Panc1 (cell line): ENCODE data around the gene PHLDA3. TPM values are rescaled to one million over a fixed set of nuclear protein-coding genes. Genes with fewer than 3 reads are reported as not detected.

Experiments
- total RNA-seq: library from RNA; stranded (reverse); gene quantifications from one replicate; pipeline ENCODE4 v1.2.1, GENCODE V29; 2021; ENCODE audit not compliant: unreplicated experiment

Gene PHLDA3
- total RNA-seq, 1 experiment from 2014 or later = 12.3 TPM

Other genes starting within 250 kb of the PHLDA3 start
- 0.44 TPM for gene PKP1, start 185.7 kb downstream of the PHLDA3 start, total RNA-seq
- gene TNNT2, start 91.5 kb downstream of the PHLDA3 start, total RNA-seq = not detected
- gene LAD1, start 69.9 kb downstream of the PHLDA3 start, total RNA-seq = 0.10 TPM
- gene TNNI1, start 47.5 kb downstream of the PHLDA3 start, total RNA-seq = not detected
- gene CSRP1, start 37.9 kb upstream of the PHLDA3 start, total RNA-seq = 94.4 TPM
- gene NAV1, start 69.9 kb upstream of the PHLDA3 start, total RNA-seq = 29.0 TPM